Measurements from ENCODE around the gene PLCL2.

PLCL2 gene

GRCh38 chr3:17111586-17111985 is 226.8 kb downstream of the PLCL2 start:
- no peaks in the 10 kb centered on the region for H3K4me1 ChIP-seq (ENCODE audit: low read length)
- no peak overlapping the region for H3K4me3 ChIP-seq (ENCODE audit: low read length)
- H3K27me3 ChIP-seq (ENCODE audit: low read depth, low read length) = 0 out of 2 replicates have a peak, but pooled peaks cover 2% of the 10 kb centered on the region
- no peaks in the 10 kb centered on the region for H4K20me1 ChIP-seq (ENCODE audit: insufficient read depth, low read length)
- no peaks in the 10 kb centered on the region for H3K36me3 ChIP-seq (replicated peaks; ENCODE audit: low read depth, low read length)
- H3K4me2 ChIP-seq (ENCODE audit: low read length) = no peak overlapping the region
- no peaks in the 10 kb centered on the region for H3K9me3 ChIP-seq (ENCODE audit: insufficient read depth, low read length)
- no peak overlapping the region for H2AFZ ChIP-seq (ENCODE audit: low read depth, low read length)
- no peak for TF ChIP-seq CTCF (IDR thresholded peaks at IDR 0.05; ENCODE audit: low read depth, low read length)
- H3K27ac ChIP-seq (ENCODE audit: low read length) = no peak overlapping the region
- no peak overlapping the region for H3K9ac ChIP-seq (ENCODE audit: low read length)
- H3K79me2 ChIP-seq (ENCODE audit: low read length) = no peaks in the 10 kb centered on the region

- no peaks in the 10 kb centered on the region for H3K79me2 ChIP-seq (ENCODE audit: low read length)
- H3K4me3 ChIP-seq (ENCODE audit: low read length) = no peak overlapping the region
- H3K9me3 ChIP-seq (ENCODE audit: insufficient read depth, low read length) = no peaks in the 10 kb centered on the region
- no peak overlapping the region for H3K9ac ChIP-seq (ENCODE audit: low read length)
- TF ChIP-seq EZH2phosphoT487 (IDR thresholded peaks at IDR 0.05; ENCODE audit: low read depth) (no peak), CTCF (IDR thresholded peaks at IDR 0.05; ENCODE audit: low read depth, low read length) (no peak)
- no peak overlapping the region for H3K27ac ChIP-seq (ENCODE audit: low read length)
- H4K20me1 ChIP-seq (ENCODE audit: insufficient read depth, low read length) = no peaks in the 10 kb centered on the region
- no peaks in the 10 kb centered on the region for H3K36me3 ChIP-seq (replicated peaks; ENCODE audit: low read depth, low read length)
- H3K4me1 ChIP-seq (ENCODE audit: low read length) = no peaks in the 10 kb centered on the region
- no peak overlapping the region for H3K4me2 ChIP-seq (ENCODE audit: low read length)
- no peaks in the 10 kb centered on the region for H3K27me3 ChIP-seq (ENCODE audit: low read depth, low read length)
- no peak overlapping the region for H2AFZ ChIP-seq (ENCODE audit: low read depth, low read length)
Observed at GRCh38 chr3:17115186-17115585, 230.4 kb downstream of the PLCL2 start.

- Histone ChIP-seq H3K27me3 (ENCODE audit: low read depth, low read length) (no peaks in the 10 kb centered on the region), H4K20me1 (ENCODE audit: insufficient read depth, low read length) (no peaks in the 10 kb centered on the region), H3K36me3 (replicated peaks; ENCODE audit: low read depth, low read length) (no peaks in the 10 kb centered on the region), H2AFZ (ENCODE audit: low read depth, low read length) (no peak overlapping the region), H3K9ac (ENCODE audit: low read length) (no peak overlapping the region), H3K9me3 (ENCODE audit: insufficient read depth, low read length) (no peaks in the 10 kb centered on the region), H3K27ac (ENCODE audit: low read length) (no peak overlapping the region), H3K79me2 (ENCODE audit: low read length) (no peaks in the 10 kb centered on the region), H3K4me1 (ENCODE audit: low read length) (no peaks in the 10 kb centered on the region), H3K4me3 (ENCODE audit: low read length) (no peak overlapping the region), H3K4me2 (ENCODE audit: low read length) (no peak overlapping the region)
- TF ChIP-seq EZH2phosphoT487 (IDR thresholded peaks at IDR 0.05; ENCODE audit: low read depth) (no peak), CTCF (IDR thresholded peaks at IDR 0.05; ENCODE audit: low read depth, low read length) (no peak)
Observed at GRCh38 chr3:17116007-17116600, 231.3 kb downstream of the PLCL2 start.

GRCh38 chr3:17118771-17119170 is 234.0 kb downstream of the PLCL2 start:
- H3K4me2 ChIP-seq (ENCODE audit: low read length) = no peak overlapping the region

More at GRCh38 chr3:17118771-17119170, 234.0 kb downstream of the PLCL2 start:
- no peak overlapping the region for H3K4me3 ChIP-seq (ENCODE audit: low read length)
- H4K20me1 ChIP-seq (ENCODE audit: insufficient read depth, low read length) = no peaks in the 10 kb centered on the region
- H3K79me2 ChIP-seq (ENCODE audit: low read length) = no peaks in the 10 kb centered on the region
- no peaks in the 10 kb centered on the region for H3K36me3 ChIP-seq (replicated peaks; ENCODE audit: low read depth, low read length)
- H3K27ac ChIP-seq (ENCODE audit: low read length) = no peak overlapping the region
- no peaks in the 10 kb centered on the region for H3K9me3 ChIP-seq (ENCODE audit: insufficient read depth, low read length)
- no peak for TF ChIP-seq EZH2phosphoT487 (IDR thresholded peaks at IDR 0.05; ENCODE audit: low read depth)
- TF ChIP-seq CTCF (IDR thresholded peaks at IDR 0.05; ENCODE audit: low read depth, low read length) = no peak
- H3K4me1 ChIP-seq (ENCODE audit: low read length) = no peaks in the 10 kb centered on the region
- H3K27me3 ChIP-seq (ENCODE audit: low read depth, low read length) = no peaks in the 10 kb centered on the region
- no peak overlapping the region for H3K9ac ChIP-seq (ENCODE audit: low read length)
- H2AFZ ChIP-seq (ENCODE audit: low read depth, low read length) = no peak overlapping the region
